Measurements from ENCODE around the gene ITPRIP.

Gene ITPRIP

DNA sequence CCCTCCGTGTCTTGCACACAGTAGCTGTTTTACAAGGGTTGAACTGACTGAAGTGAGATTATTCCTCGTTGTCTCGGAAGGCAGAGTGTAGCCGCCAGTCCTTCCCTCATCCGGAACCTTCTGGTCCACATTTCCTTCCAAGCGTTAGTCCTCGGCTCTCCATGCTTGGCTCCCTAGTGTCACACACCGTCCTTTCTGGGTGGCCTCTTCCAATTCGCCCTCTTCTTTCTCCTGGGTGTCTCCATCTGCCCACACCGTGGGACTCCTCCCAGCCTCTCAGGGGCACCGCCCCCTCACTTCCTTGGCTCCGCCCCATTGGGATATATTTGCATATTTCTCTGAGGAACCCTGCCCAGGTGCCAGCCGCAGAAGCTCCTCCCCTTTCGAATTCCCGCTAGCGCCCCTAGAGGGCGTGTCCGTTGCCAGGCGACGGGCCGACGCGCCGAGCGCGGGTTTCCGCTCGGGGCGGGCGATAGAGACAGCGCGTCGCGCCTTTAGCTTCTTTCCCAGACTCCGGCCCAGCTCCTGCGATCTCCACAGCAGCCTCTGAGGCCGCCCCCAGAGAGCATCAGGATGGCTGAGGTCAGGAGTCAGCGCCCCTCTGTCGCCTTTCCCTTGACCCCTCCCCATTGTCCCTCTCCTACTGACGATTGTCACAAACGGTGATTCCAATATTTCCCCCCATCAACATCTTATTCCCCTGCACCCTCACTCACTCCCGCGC lies 15.2 kb upstream of the ITPRIP start, which contains the start of gene CFAP58 (continued):
- TF ChIP-seq, protein P1, sequence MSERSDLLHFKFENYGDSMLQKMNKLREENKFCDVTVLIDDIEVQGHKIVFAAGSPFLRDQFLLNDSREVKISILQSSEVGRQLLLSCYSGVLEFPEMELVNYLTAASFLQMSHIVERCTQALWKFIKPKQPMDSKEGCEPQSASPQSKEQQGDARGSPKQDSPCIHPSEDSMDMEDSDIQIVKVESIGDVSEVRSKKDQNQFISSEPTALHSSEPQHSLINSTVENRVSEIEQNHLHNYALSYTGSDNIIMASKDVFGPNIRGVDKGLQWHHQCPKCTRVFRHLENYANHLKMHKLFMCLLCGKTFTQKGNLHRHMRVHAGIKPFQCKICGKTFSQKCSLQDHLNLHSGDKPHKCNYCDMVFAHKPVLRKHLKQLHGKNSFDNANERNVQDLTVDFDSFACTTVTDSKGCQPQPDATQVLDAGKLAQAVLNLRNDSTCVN (tag by site-specific recombination; optimal IDR thresholded peaks at IDR 0.05) = peak; percentile 60
- TF ChIP-seq ZNF701 (tag by site-specific recombination; IDR thresholded peaks at IDR 0.05) = no peak
- TF ChIP-seq, protein P2, sequence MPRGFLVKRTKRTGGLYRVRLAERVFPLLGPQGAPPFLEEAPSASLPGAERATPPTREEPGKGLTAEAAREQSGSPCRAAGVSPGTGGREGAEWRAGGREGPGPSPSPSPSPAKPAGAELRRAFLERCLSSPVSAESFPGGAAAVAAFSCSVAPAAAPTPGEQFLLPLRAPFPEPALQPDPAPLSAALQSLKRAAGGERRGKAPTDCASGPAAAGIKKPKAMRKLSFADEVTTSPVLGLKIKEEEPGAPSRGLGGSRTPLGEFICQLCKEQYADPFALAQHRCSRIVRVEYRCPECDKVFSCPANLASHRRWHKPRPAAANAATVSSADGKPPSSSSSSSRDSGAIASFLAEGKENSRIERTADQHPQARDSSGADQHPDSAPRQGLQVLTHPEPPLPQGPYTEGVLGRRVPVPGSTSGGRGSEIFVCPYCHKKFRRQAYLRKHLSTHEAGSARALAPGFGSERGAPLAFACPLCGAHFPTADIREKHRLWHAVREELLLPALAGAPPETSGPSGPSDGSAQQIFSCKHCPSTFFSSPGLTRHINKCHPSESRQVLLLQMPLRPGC (tag by site-specific recombination; IDR thresholded peaks at IDR 0.05) = no peak
- TF ChIP-seq GLIS1 (tag by site-specific recombination; IDR thresholded peaks at IDR 0.05) = 0 out of 2 replicates have a peak, but pooled peaks have one; percentile 7

DNA sequence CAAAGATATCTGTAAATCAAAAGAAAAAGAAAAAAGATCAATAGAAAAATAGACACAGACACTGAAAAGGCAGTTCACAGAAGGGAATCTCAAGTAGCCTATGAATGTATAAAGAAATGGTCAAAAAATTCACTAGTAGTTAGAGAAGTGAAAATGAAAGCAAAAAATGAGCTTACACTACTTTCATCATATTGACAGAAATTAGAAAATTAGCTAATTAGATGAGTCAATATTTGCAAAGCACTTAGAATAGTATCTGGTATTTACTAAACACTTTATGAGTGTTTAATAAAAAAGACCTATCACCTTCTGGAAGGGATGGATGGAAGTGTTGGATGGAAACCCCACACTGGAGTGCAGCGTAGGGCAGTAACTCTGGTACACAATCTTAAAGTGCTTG lies 13.7 kb upstream of the ITPRIP start:
- TF ChIP-seq PRDM1 (tag by site-specific recombination; IDR thresholded peaks at IDR 0.05) = peak; percentile 64
- TF ChIP-seq ZFP69B (tag by site-specific recombination; IDR thresholded peaks at IDR 0.05) = no peak
- ChIA-PET CTCF (interaction anchor here (0.6 to 13.7 kb wide), 14 partner anchors 10 to 549 kb away, joined by 3 to 289 read pairs (median 9); partner anchors contain the start of gene ITPRIP), POLR2A (interaction anchor here (0.8 to 1.1 kb wide), 2 partner anchors 14 to 16 kb away, joined by 3 read pairs; partner anchors contain the start of gene ITPRIP)
- Histone ChIP-seq H3K4me1 (ENCODE audit: control insufficient read depth, insufficient read depth, low read length) (peaks cover 4% of the 10 kb centered on the region; the same call in 1 of the 2 replicates), H3K4me3 (ENCODE audit: low read depth, low read length) (no peak overlapping the region), H3K27ac (ENCODE audit: extremely low read depth, low read depth, low read length) (no peak overlapping the region), H3K9me3 (ENCODE audit: control insufficient read depth, insufficient read depth, low read depth, low read length) (no peaks in the 10 kb centered on the region), H3K36me3 (ENCODE audit: control insufficient read depth in 2 of 2, insufficient read depth in 1 of 2, low read length in 2 of 2) (no peaks in the 10 kb centered on the region)

DNA sequence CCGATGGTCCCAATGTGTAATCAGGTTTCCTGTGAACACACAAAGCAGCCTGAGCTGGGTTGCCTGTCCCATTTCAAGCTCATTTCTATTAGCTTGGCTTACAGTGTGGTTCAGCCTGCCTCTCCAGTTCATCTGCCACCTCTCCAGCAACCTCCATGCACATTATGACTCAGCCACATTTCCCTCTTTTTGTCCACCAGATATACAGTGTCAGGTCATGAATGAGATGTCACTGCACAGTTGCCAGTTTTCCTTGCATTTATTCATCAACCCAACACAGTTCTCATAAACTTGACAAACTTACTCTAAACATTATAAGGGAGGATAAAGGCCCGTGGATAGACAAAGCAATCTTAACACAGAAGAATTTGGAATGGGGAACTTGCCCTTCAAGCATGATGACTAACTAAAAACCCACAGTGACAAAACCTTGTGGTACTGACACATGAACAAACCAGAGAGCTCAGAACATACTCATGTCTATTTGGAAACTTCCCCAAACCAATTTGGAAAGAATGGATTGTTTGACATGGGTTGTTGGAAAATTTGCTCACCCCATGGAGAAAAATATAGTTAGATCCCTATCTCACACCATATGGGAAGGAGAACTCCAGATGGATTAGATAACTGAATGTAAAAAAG lies 12.9 kb upstream of the ITPRIP start:
- Histone ChIP-seq H3K9me3 (ENCODE audit: control insufficient read depth, insufficient read depth, low read depth, low read length) (no peaks in the 10 kb centered on the region), H3K4me3 (ENCODE audit: low read depth, low read length) (no peak overlapping the region), H3K4me1 (ENCODE audit: control insufficient read depth, insufficient read depth, low read length) (peaks cover 4% of the 10 kb centered on the region; the same call in 1 of the 2 replicates), H3K36me3 (ENCODE audit: control insufficient read depth in 2 of 2, insufficient read depth in 1 of 2, low read length in 2 of 2) (no peaks in the 10 kb centered on the region), H3K27ac (ENCODE audit: extremely low read depth, low read depth, low read length) (no peak overlapping the region)
- POLR2A ChIA-PET = interaction anchor here (0.8 to 1.1 kb wide), 2 partner anchors 13 to 15 kb away, joined by 3 read pairs; partner anchors contain the start of gene ITPRIP
- TF ChIP-seq ZNF112 (tag by site-specific recombination; IDR thresholded peaks at IDR 0.05) (no peak), PRDM1 (tag by site-specific recombination; IDR thresholded peaks at IDR 0.05) (no peak), RBAK (tag by site-specific recombination; IDR thresholded peaks at IDR 0.05) (no peak), ZNF140 (tag by site-specific recombination; IDR thresholded peaks at IDR 0.05) (no peak), ZNF404 (tag by site-specific recombination; IDR thresholded peaks at IDR 0.05) (no peak)
- TF ChIP-seq, protein P3, sequence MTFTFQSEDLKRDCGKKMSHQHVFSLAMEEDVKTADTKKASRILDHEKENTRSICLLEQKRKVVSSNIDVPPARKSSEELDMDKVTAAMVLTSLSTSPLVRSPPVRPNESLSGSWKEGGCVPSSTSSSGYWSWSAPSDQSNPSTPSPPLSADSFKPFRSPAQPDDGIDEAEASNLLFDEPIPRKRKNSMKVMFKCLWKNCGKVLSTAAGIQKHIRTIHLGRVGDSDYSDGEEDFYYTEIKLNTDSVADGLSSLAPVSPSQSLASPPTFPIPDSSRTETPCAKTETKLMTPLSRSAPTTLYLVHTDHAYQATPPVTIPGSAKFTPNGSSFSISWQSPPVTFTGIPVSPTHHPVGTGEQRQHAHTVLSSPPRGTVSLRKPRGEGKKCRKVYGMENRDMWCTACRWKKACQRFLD (tag by site-specific recombination; IDR thresholded peaks at IDR 0.05) = no peak
- TF ChIP-seq, protein P4, sequence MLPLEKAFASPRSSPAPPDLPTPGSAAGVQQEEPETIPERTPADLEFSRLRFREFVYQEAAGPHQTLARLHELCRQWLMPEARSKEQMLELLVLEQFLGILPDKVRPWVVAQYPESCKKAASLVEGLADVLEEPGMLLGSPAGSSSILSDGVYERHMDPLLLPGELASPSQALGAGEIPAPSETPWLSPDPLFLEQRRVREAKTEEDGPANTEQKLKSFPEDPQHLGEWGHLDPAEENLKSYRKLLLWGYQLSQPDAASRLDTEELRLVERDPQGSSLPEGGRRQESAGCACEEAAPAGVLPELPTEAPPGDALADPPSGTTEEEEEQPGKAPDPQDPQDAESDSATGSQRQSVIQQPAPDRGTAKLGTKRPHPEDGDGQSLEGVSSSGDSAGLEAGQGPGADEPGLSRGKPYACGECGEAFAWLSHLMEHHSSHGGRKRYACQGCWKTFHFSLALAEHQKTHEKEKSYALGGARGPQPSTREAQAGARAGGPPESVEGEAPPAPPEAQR (tag by site-specific recombination; IDR thresholded peaks at IDR 0.05) = no peak
- TF ChIP-seq, protein P5, sequence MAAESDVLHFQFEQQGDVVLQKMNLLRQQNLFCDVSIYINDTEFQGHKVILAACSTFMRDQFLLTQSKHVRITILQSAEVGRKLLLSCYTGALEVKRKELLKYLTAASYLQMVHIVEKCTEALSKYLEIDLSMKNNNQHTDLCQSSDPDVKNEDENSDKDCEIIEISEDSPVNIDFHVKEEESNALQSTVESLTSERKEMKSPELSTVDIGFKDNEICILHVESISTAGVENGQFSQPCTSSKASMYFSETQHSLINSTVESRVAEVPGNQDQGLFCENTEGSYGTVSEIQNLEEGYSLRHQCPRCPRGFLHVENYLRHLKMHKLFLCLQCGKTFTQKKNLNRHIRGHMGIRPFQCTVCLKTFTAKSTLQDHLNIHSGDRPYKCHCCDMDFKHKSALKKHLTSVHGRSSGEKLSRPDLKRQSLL (tag by site-specific recombination; IDR thresholded peaks at IDR 0.05) = no peak
- CTCF ChIA-PET = interaction anchor here (0.6 to 13.7 kb wide), 21 partner anchors 10 to 548 kb away, joined by 3 to 289 read pairs (median 7); partner anchors contain the start of gene ITPRIP
